Inferior parietal cortex (tissue), 1 donor: ENCODE results near the gene SERPINE2.

Source experiments
- DNase-seq: peaks from one replicate; pipeline ENCODE4 v3.0.0-alpha.2; 2016; ENCODE audit errors: extremely low spot score

SERPINE2 gene

DNA sequence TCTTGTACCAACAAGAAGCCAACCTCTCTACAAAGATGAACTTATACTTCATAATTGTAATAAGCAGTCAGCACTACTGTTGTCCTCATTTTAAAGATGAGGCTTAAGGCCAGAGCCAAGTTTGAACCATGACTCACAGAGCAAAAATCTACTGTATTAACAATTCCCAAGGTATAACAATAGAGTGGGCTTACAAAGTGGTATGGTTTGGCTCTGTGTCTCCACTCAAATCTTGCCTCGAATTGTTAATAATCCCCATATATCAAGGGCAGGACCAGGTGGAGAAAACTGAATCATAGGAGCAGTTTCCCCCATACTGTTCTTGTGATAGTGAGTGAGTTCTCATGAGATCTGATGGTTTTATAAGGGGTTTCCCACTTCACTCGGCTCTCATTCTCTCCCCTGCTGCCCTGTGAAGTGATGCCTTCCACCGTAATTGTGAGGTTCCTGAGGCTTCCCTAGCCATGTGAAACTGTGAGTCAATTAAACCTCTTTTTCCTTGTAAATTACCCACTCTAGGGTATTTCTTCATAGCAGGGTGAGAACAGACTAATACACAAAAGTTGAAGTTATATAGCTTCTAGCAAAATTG, 62.4 kb downstream of the SERPINE2 start:
- no peak for DNase-seq

DNA sequence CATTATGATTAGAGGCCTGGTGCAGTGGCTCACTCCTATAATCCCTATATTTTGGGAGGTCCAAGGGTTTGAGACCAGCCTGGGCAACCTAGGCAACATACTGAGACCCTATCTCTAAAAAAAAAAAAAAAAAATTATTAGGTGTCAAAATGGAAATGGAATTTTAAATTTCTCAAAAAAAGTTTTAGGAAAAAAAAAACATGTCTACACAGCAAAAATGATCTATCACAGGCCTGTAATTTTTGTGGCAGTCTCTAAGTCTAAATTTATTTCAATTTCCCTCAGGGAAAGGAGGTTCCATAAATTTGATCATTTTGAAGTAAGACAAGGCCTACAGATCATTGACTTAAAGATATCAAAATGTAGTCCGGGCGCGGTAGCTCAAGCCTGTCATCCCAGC, 65.5 kb downstream of the SERPINE2 start:
- no peak for DNase-seq

DNA sequence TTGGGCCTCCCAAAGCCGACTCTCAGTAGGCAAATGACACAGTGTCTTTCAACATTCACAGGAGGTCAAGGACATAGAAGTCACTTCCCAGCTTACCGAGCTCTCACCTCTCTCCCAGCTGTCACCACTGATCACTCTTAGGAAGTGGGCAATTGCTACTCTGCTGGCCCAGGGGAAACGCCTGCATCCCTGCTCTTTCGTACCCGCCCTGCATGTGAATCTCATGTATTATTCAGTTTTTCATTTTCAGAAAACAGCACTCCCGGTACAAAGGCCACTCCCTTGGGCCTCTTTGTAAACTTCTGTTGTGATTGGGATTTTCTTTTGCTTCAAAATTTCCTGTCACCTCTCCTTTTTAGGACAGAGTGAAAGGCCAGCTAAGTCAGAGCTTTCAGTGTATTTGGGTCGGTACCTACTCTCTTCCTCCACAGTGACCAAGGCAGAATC, 66.4 kb downstream of the SERPINE2 start:
- no peak for DNase-seq

DNA sequence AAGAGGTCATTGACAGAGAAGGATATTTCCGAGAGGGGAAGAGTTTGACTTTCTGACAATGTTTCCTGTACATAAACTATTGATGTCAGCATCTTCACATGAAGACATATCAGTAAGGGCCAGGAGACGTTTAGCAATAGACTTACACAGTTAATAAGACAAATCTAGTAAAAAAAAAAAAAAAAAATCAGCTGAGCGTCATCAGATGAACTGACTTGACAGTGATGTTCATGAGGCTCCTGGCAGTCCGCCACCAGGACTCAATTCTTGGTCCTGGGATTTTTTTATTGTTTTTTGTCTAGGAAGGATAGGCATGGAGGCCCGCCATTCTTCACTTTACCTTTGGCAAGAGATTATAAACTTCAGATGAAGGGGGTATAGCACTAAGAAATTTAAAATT, 67.4 kb downstream of the SERPINE2 start:
- DNase-seq: no peak

DNA sequence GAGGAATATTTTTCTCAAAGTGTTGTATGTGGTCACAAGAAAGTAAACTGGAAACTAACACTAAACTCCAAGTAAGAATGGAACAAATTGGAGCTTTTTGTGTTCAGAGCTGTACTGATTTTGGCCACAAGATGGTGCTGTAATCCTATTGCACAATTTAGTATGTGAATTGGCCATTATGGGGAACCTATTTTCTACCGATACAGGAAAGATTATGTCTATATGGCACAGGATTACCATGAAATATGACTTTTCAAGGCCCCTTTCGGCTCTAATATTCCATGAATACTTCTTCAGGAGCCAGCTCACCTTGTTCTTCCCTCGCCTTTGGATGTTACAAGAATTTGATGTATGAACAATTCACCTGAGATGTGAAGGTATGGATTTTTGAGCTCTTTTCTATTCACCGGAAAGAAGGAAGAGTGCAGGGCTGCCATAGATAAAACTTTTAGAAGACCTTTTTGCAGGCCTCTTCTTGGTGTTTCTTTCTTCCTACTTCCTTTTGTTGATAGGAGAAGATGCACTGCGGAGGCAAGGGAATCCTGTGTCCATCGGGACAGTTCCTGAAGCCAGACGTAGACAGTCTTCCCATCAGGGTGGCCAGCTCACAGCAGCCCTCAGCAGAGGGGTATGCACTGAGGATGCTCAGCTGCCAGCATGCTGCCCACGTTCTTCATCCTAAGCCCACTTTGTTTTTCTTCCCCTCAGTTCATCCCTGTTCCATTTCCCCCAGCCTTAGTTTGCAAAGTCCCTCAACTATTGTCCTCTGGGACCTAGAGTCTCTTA, 68.5 kb downstream of the SERPINE2 start:
- peak; percentile 94 for DNase-seq

DNA sequence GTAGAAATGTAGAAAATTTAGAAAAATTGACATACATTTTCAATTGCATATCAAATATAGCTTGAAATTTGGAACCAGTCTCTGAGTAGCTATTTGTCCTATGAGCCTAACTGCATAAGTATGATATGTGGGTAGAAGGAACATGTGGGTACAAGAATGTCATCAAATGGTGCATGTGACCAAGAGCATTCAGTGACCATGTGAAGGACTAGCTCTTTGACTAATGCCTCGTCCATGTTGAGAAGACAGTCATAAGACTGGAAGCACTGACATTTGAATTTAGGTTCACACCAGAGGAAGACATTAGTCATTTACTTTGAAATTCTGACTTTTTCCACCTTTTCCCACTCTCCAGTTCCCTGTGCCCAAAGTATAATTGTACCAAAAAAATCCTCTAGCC, 69.2 kb downstream of the SERPINE2 start:
- no peak for DNase-seq

DNA sequence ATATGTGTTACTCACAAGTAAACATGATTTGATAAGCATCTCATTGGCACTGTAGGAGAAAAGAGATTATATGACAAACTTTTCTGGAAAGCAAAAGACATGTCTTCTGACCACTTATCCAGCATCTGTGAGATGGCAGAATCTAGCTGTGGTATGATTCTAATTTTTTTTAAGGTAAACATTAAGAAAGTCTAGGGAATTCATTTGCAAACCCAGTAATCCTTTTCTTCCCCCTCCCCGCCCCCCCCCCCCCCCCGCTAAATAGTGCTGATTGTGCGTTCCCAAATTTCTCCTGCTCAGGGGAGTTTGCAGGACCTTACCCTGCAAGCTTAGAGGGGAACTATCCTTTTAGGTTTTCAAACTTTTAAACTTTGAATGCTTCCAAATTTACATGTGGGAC, 69.8 kb downstream of the SERPINE2 start:
- DNase-seq: no peak

DNA sequence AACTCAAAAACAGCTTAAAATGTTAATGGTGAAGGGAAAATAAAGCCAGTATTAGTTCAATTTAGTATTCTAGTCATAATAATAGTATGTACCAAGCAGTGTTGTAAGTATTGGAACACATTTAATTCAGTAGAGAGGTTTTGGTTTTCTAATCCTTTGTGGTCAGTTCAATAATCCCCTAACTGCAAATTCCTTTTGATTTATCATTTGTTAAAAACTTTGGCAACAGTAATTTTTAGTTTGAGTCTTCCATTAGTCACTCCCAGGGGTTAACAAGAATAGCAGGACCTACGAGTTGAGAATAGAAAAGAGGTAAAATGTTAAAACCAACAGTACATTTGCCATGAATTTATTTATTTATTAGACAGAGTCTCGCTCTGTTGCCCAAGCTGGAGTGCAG, 71.1 kb downstream of the SERPINE2 start:
- no peak for DNase-seq

DNA sequence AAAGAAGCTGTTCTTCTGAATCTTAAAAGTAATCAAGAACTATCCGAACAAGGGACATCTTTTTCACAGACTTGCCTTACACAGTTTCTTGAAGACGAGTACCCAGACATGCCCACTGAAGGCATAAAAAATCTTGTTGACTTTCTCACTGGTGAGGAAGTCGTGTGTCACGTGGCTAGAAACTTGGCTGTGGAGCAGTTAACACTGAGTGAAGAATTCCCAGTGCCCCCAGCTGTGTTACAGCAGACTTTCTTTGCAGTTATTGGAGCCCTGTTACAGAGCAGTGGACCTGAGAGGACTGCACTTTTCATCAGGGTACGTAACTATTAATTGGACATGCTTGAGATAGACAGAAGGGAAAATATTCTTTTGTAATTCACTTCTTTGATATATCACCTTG, 79.4 kb downstream of the SERPINE2 start:
- DNase-seq: no peak

DNA sequence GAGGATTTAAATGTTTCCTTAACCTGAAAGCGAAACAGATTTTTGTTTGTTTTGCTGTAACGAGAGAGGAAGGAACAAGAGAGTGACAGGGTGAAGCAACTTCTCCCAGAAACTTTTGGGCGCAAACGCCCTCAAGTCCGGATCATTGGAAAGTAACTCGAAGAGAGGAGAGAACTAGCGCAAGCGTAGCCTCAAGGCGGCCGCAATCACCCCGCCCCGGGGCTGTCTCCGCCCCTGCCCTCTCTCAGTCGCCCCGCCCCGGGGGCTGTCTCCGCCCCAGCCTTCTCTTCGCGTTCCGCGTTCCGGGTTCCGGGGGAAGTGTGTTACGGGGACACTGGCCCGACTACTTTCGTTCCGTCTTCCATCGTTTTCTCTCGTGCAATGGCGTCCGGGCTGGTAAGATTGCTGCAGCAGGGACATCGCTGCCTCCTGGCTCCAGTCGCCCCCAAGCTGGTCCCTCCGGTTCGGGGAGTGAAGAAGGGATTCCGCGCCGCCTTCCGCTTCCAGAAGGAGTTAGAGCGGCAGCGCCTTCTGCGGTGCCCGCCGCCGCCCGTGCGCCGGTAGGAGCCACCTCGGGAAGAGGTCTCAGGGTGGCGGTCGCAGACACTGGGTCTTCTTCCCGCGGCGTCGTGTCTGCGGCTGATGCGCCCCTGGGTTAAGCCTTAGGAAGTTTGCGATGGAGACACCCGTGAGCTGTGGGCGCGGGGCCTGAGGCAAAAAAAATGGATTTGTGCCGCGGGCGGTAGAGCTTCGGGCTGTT, 81.8 kb downstream of the SERPINE2 start, which contains the start of gene MRPL44:
Gene MRPL44 (plus strand): TSS at position 372 of the 760 bp plus-strand sequence. CDS start 10 bp downstream, at position 382.
- peak; percentile 98 for DNase-seq

DNA sequence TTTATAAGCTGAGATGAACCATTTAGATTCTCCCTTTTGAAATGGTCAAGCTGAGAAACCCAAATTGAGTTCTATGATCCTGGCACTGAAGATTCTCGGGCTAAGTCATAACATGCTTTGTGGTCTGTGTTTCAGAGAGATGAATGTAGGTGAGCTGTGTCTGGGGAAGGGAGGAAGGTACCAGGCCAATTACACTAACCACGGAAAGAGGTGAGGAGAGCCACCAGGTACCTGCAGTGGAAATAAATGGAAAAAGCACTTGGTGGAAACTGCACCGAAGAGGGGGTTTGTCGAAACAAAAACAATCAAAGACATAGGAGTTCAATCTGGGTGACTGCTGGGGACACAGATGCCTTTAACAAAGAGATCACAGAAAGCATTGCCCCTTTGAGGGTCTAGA, 82.8 kb downstream of the SERPINE2 start:
- no peak for DNase-seq

DNA sequence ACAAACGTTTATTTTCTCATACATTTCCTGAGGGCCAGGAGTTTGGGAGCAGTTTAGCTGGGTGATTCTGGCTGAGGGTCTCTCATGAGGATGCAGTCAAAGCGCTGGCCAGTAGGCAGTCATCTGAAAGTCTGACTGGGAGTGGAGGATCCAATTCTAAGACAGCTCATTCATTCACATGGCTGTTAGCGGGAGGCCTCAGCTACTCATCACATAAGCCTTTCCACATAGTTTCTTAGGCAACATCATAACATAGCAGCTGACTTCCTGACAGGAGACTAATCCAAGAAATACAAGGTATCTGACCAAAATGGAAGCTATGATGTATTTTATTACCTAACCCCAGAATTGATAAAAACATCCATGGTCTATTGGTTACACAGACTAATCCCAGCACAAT, 84.7 kb downstream of the SERPINE2 start:
- no peak for DNase-seq

DNA sequence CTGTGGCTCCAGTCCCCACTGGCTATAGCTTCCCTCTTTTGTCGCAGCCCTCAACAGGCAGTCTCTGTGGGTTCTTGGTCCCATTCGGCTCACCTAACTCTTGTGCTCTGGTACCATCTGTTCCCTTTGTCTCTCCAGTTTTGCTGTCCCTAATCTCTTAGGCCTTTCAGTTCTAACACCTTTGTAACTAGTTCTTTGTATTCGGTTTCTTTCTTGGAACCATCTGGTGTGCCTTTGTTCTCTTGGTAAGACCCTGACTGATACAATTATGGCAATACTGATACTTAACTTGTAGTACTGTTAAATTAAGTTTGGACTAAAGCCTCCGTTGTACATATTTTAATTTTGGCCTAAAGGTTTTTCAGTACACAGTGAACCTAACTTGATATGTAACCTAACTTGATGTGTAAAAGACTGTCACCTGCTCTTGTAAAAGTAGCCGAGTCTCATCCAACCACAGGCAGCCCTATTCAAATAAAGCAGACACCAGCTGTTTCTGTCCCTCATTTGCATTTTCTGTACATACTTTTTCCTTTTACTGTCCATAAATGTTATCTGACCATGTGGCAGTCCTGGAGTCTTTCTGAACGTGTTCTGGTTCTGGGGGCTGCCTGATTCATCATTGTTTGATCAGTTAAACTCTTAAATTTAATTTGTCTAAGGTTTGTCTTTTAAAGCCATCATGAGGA, 86.7 kb downstream of the SERPINE2 start:
- DNase-seq: no peak

DNA sequence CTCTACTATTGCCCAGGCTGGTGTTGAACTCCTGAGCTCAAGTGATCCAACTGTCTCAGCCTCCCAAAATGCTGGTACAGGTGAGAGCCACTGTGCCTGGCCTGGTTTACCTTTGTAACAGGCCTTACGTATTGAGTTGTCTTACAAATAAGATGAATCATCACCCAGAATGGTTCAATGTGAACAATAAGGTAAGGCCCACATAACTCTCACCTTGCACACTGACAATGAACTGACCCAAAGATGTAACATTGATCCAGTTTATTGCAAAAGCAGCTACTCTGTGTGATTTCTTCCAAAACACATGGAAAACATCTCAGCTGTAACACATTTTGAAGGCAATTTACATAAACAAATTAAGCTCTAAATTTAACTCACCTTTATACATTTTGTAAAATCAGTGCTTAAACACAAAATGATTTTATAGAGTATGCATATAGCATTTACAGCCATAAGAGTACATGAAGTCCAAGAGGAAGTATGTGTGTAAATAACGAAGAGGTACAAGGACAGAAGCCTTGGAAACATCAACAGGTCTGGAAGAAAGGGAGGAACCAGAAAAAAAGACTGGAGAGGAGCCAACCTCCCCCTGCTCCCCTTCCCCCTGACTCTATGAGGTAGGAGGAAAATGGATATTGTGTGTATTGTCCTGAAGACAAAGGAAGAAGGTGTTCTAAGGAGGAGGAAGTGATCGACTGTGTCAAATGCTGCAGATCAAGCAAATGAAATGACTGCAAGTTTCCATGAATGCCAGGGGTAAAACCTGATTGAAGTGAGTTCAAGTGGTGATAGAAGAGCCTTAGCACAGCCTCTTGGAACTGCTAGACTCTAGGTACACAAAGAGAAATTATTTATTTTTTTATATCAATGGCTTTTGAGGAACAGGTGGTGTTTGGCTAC, 88.4 kb downstream of the SERPINE2 start:
- DNase-seq: no peak

DNA sequence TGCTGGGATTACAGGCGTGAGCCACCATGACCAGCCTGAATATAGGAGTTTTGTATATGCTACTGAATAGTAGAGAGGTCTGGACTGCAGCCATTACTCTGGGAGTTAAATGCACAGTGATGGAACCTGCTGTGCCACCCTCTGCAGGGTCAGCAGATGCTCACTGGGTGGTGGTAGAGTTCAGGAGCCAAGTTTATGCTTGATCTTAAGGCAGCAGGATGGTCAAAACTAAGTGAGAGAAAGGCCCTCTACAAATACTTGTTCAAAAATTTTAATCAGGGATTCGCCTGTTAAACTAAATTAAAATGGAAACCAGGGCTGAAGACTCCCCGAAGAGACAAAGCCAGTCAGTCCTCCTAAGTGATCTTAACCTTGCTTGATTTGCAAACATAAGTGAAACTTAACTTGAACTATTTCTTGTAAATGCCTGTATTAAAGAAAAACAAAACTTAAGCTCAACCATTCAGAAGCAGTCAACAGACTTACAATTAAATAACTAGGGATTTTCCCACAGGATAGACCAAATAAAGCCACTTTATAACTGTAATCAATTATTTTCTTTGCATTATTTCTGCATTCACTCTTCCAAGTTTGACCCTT, 89.7 kb downstream of the SERPINE2 start:
- no peak for DNase-seq

DNA sequence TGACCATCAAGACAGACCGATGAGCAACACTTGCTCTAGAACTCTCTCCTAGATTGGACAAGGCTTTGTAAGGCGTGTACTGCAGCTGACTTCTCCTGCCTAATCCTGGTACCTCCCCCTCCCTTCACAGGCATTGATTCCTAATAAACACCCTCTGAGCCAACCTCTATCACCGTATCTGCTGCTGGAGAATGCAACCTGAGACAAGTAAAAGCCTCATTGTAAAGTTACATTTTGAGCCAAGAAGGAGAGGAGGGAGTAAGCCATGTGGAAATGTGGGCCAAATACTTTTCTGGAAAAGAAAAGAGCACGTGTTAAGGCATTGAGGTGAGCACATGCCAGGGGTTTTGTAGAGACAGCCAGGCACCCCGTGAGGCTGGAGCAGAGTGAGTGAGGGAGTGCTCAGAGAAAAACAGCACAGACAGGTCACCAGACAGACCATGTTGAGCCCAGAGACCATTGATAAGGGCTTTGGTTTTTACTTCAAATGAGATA, 91.3 kb downstream of the SERPINE2 start:
- DNase-seq: no peak

DNA sequence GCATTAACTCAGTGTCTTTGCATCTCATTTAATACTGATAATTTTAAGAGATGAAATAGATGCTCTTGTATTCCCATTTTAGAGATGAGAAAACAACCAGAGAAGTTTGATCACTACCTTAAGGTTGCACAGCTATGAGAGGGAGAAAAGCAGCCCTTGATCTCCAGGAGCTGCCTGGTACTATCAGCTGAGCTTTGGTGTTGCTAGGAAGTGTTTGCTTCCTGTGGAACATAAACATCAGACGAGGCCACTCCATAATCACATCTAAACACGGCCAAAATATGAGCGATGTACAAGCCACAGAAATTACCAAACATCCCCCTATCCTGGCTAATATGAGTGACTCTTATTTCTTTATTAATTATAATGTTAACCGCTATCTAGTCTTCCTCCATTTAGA, 93.3 kb downstream of the SERPINE2 start:
- no peak for DNase-seq

DNA sequence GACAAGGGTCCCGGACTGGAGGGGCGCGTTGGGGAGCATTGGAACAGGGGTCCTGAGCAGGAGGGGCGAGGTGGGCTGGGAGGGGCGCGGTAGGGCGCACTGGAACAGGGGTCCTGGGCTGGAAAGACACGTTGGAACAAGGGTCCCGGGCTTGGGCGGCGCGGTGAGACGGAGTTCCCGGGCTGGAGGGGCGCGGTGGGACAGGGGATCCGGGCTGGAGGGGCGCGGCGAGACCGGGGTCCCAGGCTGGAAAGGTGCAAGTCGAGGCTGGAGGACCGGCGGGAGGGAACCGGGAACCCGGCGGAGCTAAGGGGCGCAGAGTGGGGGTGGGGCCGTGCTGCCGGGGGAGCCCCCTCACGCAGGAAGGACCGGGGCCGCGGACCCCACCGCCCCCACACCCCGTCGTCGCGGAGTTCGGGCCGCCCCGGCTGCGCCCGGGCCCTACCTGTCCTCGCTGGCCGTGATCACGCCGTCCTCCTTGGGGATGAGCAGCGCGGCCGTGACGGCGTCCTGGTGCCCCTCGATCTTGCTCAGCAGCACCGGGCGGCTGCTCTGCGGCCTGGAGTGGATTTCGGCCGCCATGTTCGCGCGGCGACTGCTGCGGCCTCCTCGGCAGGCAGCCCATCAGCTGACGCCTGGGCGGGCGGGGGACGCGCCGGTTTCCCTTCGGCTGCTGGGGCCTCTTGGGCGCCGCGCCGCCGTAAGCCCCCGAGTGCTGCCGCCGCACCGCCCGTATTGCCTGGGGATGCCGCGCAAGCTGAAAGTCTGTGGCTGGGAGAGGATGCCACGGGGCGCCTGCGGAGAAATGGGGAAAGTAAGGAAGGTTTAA, 94.2 kb downstream of the SERPINE2 start, which contains the start of gene WDFY1:
Gene WDFY1 (minus strand): TSS at position 633 of the 829 bp plus-strand sequence. CDS start 51 bp downstream, at position 582.
- DNase-seq: peak; percentile 85

DNA sequence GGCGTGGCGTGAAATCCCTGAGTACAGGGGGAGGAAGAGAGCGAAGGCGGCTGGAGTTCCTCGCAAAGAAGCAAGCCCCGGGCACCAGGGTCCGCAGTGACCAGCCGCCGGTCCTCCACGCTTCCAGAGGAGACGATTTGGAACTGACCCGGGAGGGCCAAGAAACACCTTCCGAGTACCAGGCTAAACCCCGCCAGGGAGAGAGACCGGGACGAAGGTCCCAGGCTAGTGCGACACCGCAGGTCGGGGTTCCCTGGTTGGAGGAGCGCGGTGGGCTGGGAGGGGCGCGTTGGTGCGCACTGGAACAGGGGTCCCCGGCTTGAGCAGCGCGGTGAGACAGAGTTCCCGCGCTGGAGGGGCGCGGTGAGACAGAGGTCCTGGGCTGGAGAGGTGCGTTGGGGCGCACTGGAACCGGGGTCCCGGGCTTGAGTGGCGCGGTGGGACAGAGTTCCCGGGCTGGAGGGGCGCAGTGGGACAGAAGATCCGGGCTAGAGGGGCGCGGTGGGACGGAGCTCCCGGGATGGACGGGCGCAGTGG, 94.9 kb downstream of the SERPINE2 start:
- DNase-seq: no peak
